Putamen (tissue), 1 donor: ENCODE data around the gene MARVELD1.
"Not testable (repeated sequence)": the region's sequence is repeated elsewhere in the genome, so short reads cannot be mapped to it uniquely, and the experiment has no call there.

Experiments used
- DNase-seq: peaks from one replicate; pipeline ENCODE4 v3.0.0-alpha.2; 2016; ENCODE audit warnings: low spot score

Gene MARVELD1

GRCh38 chr10:97690133-97690532 lies 23.4 kb upstream of the MARVELD1 start:
- no peak for DNase-seq

GRCh38 chr10:97698072-97698655 lies 15.4 kb upstream of the MARVELD1 start:
- not testable (repeated sequence) for DNase-seq

DNA sequence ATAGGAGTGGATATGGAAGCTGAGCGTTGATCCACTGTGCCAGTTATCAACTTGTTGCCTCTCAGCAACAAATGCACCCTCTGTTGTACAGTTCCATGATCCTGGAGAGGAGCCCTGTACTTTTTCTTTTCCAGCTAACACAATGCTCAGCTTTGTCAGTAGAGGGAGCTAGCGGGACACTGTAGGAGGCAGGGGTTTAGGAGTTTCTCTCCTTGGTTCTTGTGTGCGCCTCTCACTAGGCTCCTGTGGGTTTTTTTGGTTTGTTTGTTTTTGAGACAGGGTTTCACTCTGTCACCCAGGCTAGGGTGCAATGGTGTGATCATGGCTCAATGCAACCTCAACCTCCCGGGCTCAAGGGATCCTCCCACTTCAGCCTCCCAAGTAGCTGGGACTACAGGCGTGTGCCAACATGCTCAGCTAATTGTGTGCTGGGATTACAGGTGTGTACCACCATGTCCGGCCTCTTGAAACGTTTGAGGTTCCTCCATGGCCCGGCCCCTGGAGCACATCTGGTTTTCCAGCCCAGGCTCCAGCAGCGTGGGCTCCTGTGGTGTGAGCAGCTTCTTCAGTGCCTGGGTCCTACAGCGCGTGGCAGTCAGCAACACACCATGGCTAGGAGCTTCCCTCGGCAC lies 12.0 kb upstream of the MARVELD1 start:
- DNase-seq: peak; percentile 83

DNA sequence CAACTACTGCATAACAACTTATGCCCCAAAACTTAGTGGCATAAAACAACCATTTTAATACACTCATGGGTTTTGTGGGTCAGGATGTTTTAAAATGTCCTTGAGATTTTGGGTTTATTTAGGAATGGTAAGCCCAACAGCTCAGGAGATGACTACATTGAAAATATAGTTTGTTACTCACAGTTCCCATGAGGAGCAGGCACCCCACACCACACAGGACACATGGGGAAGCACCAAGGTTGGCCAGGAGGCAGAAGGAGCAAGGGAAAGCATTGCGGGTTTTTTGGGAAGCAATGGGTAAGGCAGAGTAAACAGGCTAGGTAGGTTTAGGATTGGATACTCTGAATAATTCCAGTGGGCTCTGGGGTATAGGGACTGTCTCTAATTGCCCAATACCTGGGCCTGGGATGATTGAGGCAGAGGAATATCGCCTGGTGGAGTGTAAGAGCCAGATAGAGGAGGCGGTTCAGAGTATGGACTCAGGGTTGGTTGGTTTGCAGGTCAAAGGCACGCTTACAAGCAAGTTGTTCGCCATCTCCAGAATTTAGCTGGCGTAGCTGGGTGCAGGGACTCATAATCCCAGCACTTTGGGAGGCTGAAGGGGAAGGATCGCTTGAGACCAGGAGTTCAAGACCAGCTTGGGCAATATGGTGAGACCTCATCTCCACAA lies 10.0 kb upstream of the MARVELD1 start:
- DNase-seq: no peak

- no peak for DNase-seq
Measured at GRCh38 chr10:97704341-97704740, 9.2 kb upstream of the MARVELD1 start.

- DNase-seq: no peak
Measured at GRCh38 chr10:97705006-97705670, 8.4 kb upstream of the MARVELD1 start.

DNA sequence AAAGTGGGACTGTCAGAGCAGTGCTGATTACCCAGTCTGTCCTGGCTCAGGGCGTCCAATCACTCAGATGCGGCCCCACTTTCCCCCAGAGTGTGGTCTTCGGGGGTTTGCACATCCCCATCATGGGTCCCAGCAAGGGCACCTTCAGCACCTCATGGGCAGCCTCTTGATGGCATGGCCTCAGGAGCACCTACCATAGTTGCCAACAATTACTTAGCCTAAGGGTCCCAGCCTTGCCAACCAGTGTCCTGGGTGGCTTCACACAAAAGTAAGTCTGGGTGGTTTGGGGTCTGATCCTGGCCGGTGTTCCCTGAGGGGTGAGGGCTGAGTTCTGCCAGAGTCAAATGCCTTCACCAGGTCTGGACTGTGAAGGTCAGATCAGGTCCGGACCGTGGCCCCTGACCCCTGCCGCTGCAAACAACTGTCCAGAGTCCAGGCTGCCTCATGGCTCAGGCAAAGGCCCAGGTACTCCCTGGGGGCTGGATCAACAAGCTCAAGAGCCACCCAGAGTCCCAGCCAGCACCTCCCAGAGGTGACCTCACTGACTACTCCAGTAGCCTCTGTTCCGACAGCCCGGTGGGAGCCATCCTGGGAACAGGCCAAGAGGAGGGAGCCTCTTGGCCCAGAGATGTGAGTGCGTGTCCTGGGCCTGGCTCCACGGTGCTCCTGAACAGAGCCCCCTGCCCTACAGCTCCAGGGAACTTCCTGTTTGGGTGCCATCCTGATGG lies 6.2 kb upstream of the MARVELD1 start:
- no peak for DNase-seq

- no peak for DNase-seq
Measured at GRCh38 chr10:97708167-97708566, 5.4 kb upstream of the MARVELD1 start.

DNA sequence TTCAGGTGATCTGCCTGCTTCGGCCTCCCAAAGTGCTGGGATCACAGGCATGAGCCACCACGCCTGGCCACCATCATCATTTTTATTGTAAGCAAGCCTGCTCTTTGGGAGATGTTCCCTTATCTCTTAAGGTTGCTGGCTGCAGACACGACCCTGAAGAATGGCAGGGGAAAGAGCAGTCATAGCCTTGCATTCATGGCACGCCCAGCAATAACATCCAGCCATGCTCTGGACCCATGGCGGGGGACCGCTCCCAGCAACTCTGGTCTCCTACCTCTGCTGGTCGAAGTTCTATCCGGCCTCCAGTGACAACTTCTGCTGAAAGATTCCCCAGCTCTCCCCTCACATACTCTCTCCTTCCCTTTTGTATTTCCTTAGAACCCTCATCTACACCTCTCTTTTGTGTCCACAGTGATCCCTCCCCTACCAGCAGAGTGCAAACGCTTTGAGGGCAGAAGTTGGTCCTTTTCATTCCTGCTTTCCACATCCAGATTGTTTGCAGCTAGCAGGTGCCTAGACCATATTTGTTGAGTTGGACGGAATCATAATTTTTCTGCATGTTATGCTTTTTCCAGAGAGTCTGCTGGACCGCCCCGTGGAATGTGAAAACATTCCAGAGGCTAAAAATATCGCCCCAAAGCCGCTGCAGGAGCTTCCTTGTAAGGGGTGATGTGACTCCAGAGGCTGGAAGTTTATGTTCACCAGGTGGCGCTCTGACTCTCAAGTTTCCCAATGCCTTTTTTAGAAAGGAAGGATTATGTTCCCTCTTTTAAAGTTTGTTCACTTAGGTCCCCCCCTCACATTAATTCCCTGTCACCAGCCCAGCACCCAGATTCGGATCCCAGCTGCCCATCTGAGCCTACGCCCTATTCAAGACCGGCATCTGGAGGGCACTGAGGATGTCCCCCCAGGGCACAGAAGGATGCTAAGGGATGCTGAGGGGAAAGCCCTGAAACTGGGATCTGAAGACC lies 4.3 kb upstream of the MARVELD1 start:
- DNase-seq: peak; percentile 66

- no peak for DNase-seq
Measured at GRCh38 chr10:97711640-97712572, 1.6 kb upstream of the MARVELD1 start.

GRCh38 chr10:97713826-97714400 lies 383 bp downstream of the MARVELD1 start:
- peak; percentile 63 for DNase-seq

- DNase-seq: no peak
Measured at GRCh38 chr10:97714401-97715258, 1.1 kb downstream of the MARVELD1 start.

GRCh38 chr10:97715259-97715874 lies 1.8 kb downstream of the MARVELD1 start:
- DNase-seq: no peak

GRCh38 chr10:97717627-97718026 lies 4.1 kb downstream of the MARVELD1 start:
- no peak for DNase-seq

- peak; percentile 86 for DNase-seq
Measured at GRCh38 chr10:97718178-97718577, 4.6 kb downstream of the MARVELD1 start.

DNA sequence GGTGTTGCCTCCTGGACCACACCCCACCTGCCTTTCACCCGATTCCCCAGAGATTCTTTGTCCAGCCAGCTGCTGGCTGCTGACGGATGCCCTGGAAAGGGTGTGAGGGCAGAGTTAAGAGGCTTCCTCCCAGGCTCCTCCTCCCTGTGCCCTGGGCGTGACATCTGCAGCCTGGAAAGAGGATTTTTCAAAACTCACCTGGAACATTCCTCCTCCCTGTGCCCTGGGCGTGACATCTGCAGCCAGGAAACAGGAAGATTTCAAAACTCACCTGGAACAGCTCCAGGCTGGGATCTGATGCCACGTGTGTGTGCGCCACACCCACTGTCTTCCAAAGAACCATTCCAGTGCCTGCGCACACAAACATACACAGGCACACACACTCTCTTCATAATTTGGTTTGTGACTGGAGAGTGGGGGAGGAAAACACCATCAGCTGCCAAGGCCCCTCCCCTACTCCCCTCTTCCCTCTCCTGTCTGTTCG lies 5.2 kb downstream of the MARVELD1 start:
- peak; percentile 52 for DNase-seq

GRCh38 chr10:97719602-97720001 lies 6.1 kb downstream of the MARVELD1 start:
- DNase-seq: no peak
